Retinal pigment epithelial cell (primary cell): Measurements from ENCODE around the gene NRAP.

Experiments
- DNase-seq: peaks from one replicate; pipeline ENCODE4 v3.0.0-alpha.2; 2010; ENCODE audit warnings: low read depth
- H3K4me3 ChIP-seq: 2 replicates; pipeline ENCODE4 v1.5.1; 2011; ENCODE audit warnings: mild to moderate bottlenecking, low read length, control low read depth, moderate library complexity
- CTCF ChIP-seq: conservative IDR thresholded peaks from 2 replicates; pipeline ENCODE4 v1.5.1; 2011; ENCODE audit warnings: low read depth, low read length, control low read depth, inconsistent platforms

Gene NRAP

GRCh38 chr10:113594652-113595051 lies 69.2 kb downstream of the NRAP start:
- no peak for TF ChIP-seq CTCF
- H3K4me3 ChIP-seq, result no peak overlapping the region
- DNase-seq, result no peak

- H3K4me3 ChIP-seq, result no peak overlapping the region
- TF ChIP-seq CTCF, result no peak
- no peak for DNase-seq
Measured at GRCh38 chr10:113592380-113592779, 71.5 kb downstream of the NRAP start.

GRCh38 chr10:113590581-113590980 lies 73.3 kb downstream of the NRAP start:
- DNase-seq, result no peak

GRCh38 chr10:113589201-113589770 lies 74.6 kb downstream of the NRAP start:
- H3K4me3 ChIP-seq, result no peak overlapping the region
- TF ChIP-seq CTCF, result no peak
- no peak for DNase-seq

More at GRCh38 chr10:113590581-113590980, 73.3 kb downstream of the NRAP start:
- no peak for TF ChIP-seq CTCF
- H3K4me3 ChIP-seq, result no peak overlapping the region

GRCh38 chr10:113585949-113586348 lies 77.9 kb downstream of the NRAP start:
- no peak for DNase-seq
- no peak for TF ChIP-seq CTCF
- no peak overlapping the region for H3K4me3 ChIP-seq

GRCh38 chr10:113583571-113583970 lies 80.3 kb downstream of the NRAP start:
- DNase-seq, result no peak
- no peak for TF ChIP-seq CTCF
- no peak overlapping the region for H3K4me3 ChIP-seq

GRCh38 chr10:113581092-113581491 lies 82.7 kb downstream of the NRAP start:
- H3K4me3 ChIP-seq, result no peak overlapping the region
- TF ChIP-seq CTCF, result no peak
- no peak for DNase-seq
